ENCODE data around the gene MYO1F.

GRCh38 chr19:8576273-8576993 lies 809 bp downstream of the MYO1F start:
- TF ChIP-seq CTCF (conservative IDR thresholded peaks at IDR 0.05) (no peak), ZFX (IDR thresholded peaks at IDR 0.05) (no peak)

Measured in C4-2B (cell line).